PC-3 (cell line): ENCODE results near the gene DICER1. TPM values are rescaled to one million over a fixed set of nuclear protein-coding genes. Genes with fewer than 3 reads are reported as not detected.
A peak's percentile ranks its signal among the peaks of the same experiment; 100 is the strongest.

ENCODE experiments used
- ATAC-seq: fragments of 200-7000 bp; cut with Tn5 transposase; 2 replicates; pipeline ENCODE4 v1.9.1; 2020; ENCODE audit warnings: mild to moderate bottlenecking, moderate library complexity
- BruUV-seq: library from RNA; stranded (reverse); fragments of 400-500 nt; replicated peaks from 2 replicates; lab custom pipeline; 2021; lab: Mats Ljungman, UMichigan
- CTCF ChIA-PET: fragments of 300-600 bp; sonication (Branson Sonifier 250); formaldehyde crosslinking; loops from one replicate; lab custom pipeline; 2022; ENCODE audit warnings: antibody characterized with exemption; lab: Charles Lee
- POLR2A ChIA-PET: fragments of 300-600 bp; sonication (Branson Sonifier 250); formaldehyde crosslinking; loops from one replicate; lab custom pipeline; 2022; ENCODE audit warnings: antibody characterized with exemption; ENCODE audit not compliant: unreplicated experiment; lab: Charles Lee
- DNase-seq: peaks from one replicate; pipeline ENCODE4 v3.0.0-alpha.2; 2015
- H2AFZ ChIP-seq: fragments of 300-600 bp; sonication (generic); 2 replicates; pipeline ENCODE4 v1.6.0; 2016; ENCODE audit warnings: antibody characterized with exemption, low read length
- H3F3A ChIP-seq: fragments of 300-600 bp; sonication (generic); one replicate; pipeline ENCODE4 v1.6.0; 2017; ENCODE audit warnings: antibody characterized with exemption, low read length, control low read depth, mild to moderate bottlenecking; ENCODE audit not compliant: unreplicated experiment
- H3K27ac ChIP-seq: fragments of 300-600 bp; sonication (generic); 2 replicates; pipeline ENCODE4 v1.5.1; 2016; ENCODE audit warnings: mild to moderate bottlenecking, low read length
- H3K27me3 ChIP-seq: fragments of 300-600 bp; sonication (generic); 2 replicates; pipeline ENCODE4 v1.6.1; 2016; ENCODE audit warnings: low read length, mixed read lengths
- H3K36me3 ChIP-seq: fragments of 300-600 bp; sonication (generic); 2 replicates; pipeline ENCODE4 v1.6.1; 2016; ENCODE audit warnings: low read depth, mixed run types, low read length, mixed read lengths
- H3K4me1 ChIP-seq: fragments of 300-600 bp; sonication (generic); 2 replicates; pipeline ENCODE4 v1.5.1; 2016; ENCODE audit warnings: low read length; ENCODE audit not compliant: insufficient read depth
- H3K4me2 ChIP-seq: fragments of 300-600 bp; sonication (generic); 2 replicates; pipeline ENCODE4 v1.6.0; 2016; ENCODE audit warnings: low read length
- H3K4me3 ChIP-seq: fragments of 300-600 bp; sonication (generic); 2 replicates; pipeline ENCODE4 v1.5.1; 2016; ENCODE audit warnings: mild to moderate bottlenecking, low read length, mixed read lengths
- H3K79me2 ChIP-seq: fragments of 300-600 bp; sonication (generic); 2 replicates; pipeline ENCODE4 v1.6.1; 2017; ENCODE audit warnings: low read length, mixed read lengths
- H3K9ac ChIP-seq: fragments of 300-600 bp; sonication (generic); 2 replicates; pipeline ENCODE4 v1.6.0; 2016; ENCODE audit warnings: mild to moderate bottlenecking, low read length
- H3K9me2 ChIP-seq: fragments of 300-600 bp; sonication (generic); replicated peaks from 2 replicates; pipeline ENCODE4 v1.6.1; 2016; ENCODE audit warnings: mixed run types, low read length, mixed read lengths
- H3K9me3 ChIP-seq: fragments of 300-600 bp; sonication (generic); 2 replicates; pipeline ENCODE4 v1.6.1; 2016; ENCODE audit warnings: low read length, mixed read lengths
- H4K20me1 ChIP-seq: fragments of 300-600 bp; sonication (generic); 2 replicates; pipeline ENCODE4 v1.6.1; 2016; ENCODE audit warnings: low read length, mixed read lengths
- EZH2 ChIP-seq: fragments of 300-600 bp; sonication (generic); IDR thresholded peaks from one replicate; pipeline ENCODE4 v1.6.1; 2017; ENCODE audit warnings: antibody characterized with exemption, mild to moderate bottlenecking, low read length; ENCODE audit not compliant: unreplicated experiment
- EZH2phosphoT487 ChIP-seq: fragments of 300-600 bp; sonication (generic); IDR thresholded peaks from 2 replicates; pipeline ENCODE4 v1.6.1; 2018; ENCODE audit warnings: mild to moderate bottlenecking, antibody characterized with exemption, low read length, borderline replicate concordance
- intact Hi-C: fragments of 100-400 bp; cut with micrococcal nuclease; formaldehyde crosslinking; loops from 2 replicates; pipeline ENCODE4 v1.9.0; 2023
- total RNA-seq: library from RNA; depleted of rRNA; stranded (reverse); fragments of >200 nt; gene quantifications from 2 replicates; pipeline ENCODE4 v1.2.3, GENCODE V29; 2014
- TF ChIP-seq, protein P1 (sequence below): fragments of 300-600 bp; sonication (generic); conservative IDR thresholded peaks from 2 replicates; pipeline ENCODE4 v1.5.1; 2017; ENCODE audit warnings: antibody characterized with exemption, low read depth, mild to moderate bottlenecking, low read length

DICER1 gene
- total RNA-seq, 1 experiment from 2014 or later, result 29.9 TPM

DNA sequence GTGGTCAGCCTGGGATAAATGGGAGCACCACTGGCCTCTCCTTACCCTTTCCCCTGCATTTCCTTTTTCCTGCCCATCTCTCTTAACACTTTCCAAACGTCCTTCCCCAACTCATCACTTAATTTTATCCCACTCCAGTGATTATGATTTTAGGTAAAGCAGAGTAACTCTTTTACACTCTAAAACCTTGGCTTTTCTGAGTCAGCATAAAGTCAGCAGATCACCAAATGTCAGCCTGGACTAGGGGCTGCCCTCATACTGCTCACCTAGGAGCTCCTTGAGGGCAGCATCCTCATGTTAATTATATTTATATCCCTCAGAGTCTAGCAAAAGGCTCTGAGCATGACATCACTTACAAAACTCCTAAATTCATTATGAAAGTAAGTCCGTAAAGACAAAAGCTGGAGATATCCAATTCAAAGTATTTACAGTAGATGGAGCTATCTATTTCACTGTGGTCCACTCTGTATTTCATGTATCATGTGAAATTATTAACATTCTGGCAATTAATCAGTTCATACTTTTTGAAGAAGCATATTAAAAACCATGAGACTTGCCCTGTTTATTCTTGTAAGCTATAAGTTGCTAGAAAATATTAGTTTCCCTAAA lies 17.0 kb upstream of the DICER1 start:
- H3K27me3 ChIP-seq, result no peaks in the 10 kb centered on the region
- ChIA-PET POLR2A (no interaction called here), CTCF (no interaction called here)
- no peak overlapping the region for H3K4me2 ChIP-seq
- ATAC-seq, result no peak
- TF ChIP-seq, protein P1, sequence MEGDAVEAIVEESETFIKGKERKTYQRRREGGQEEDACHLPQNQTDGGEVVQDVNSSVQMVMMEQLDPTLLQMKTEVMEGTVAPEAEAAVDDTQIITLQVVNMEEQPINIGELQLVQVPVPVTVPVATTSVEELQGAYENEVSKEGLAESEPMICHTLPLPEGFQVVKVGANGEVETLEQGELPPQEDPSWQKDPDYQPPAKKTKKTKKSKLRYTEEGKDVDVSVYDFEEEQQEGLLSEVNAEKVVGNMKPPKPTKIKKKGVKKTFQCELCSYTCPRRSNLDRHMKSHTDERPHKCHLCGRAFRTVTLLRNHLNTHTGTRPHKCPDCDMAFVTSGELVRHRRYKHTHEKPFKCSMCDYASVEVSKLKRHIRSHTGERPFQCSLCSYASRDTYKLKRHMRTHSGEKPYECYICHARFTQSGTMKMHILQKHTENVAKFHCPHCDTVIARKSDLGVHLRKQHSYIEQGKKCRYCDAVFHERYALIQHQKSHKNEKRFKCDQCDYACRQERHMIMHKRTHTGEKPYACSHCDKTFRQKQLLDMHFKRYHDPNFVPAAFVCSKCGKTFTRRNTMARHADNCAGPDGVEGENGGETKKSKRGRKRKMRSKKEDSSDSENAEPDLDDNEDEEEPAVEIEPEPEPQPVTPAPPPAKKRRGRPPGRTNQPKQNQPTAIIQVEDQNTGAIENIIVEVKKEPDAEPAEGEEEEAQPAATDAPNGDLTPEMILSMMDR, result peak; percentile 48
- TF ChIP-seq EZH2phosphoT487, result no peak
- H3K4me3 ChIP-seq, result no peak overlapping the region
- H3K9me2 ChIP-seq, result no peaks in the 10 kb centered on the region
- H3K4me1 ChIP-seq, result no peaks in the 10 kb centered on the region
- no TSS peak for BruUV-seq
- H3K79me2 ChIP-seq, result no peaks in the 10 kb centered on the region
- no peak overlapping the region for H3K9ac ChIP-seq
- no peaks in the 10 kb centered on the region for H3F3A ChIP-seq
- no peaks in the 10 kb centered on the region for H3K9me3 ChIP-seq
- intact Hi-C loops, result no loop called here
- DNase-seq, result peak; percentile 7
- no peaks in the 10 kb centered on the region for H3K36me3 ChIP-seq
- H3K27ac ChIP-seq, result no peak overlapping the region
- no peak overlapping the region for H2AFZ ChIP-seq
- no peaks in the 10 kb centered on the region for H4K20me1 ChIP-seq

- ATAC-seq (no peak), DNase-seq (no peak)
- no peaks in the 10 kb centered on the region for H3F3A ChIP-seq
- H3K79me2 ChIP-seq, result no peaks in the 10 kb centered on the region
- ChIA-PET CTCF (no interaction called here), POLR2A (no interaction called here)
- H3K27me3 ChIP-seq, result no peaks in the 10 kb centered on the region
- no peak overlapping the region for H2AFZ ChIP-seq
- no peak overlapping the region for H3K9ac ChIP-seq
- no peak overlapping the region for H3K4me2 ChIP-seq
- no peaks in the 10 kb centered on the region for H3K4me1 ChIP-seq
- TF ChIP-seq, protein P1, result no peak
- no peak for TF ChIP-seq EZH2
- no peak for TF ChIP-seq EZH2phosphoT487
- BruUV-seq, result no TSS peak
- intact Hi-C loops, result no loop called here
- no peak overlapping the region for H3K27ac ChIP-seq
- H3K4me3 ChIP-seq, result no peak overlapping the region
- H3K36me3 ChIP-seq, result no peaks in the 10 kb centered on the region
- H3K9me2 ChIP-seq, result no peaks in the 10 kb centered on the region
- H4K20me1 ChIP-seq, result no peaks in the 10 kb centered on the region
- H3K9me3 ChIP-seq, result no peaks in the 10 kb centered on the region
Measured at GRCh38 chr14:95173518-95173917, 16.2 kb upstream of the DICER1 start.

- H3K4me3 ChIP-seq, result no peak overlapping the region
- no peaks in the 10 kb centered on the region for H3K9me3 ChIP-seq
- H3K27ac ChIP-seq, result no peak overlapping the region
- H2AFZ ChIP-seq, result no peak overlapping the region
- no TSS peak for BruUV-seq
- H4K20me1 ChIP-seq, result no peaks in the 10 kb centered on the region
- no peak overlapping the region for H3K9ac ChIP-seq
- DNase-seq (no peak), ATAC-seq (no peak)
- no peaks in the 10 kb centered on the region for H3K36me3 ChIP-seq
- ChIA-PET CTCF (no interaction called here), POLR2A (no interaction called here)
- no peaks in the 10 kb centered on the region for H3K4me1 ChIP-seq
- H3K27me3 ChIP-seq, result no peaks in the 10 kb centered on the region
- no peaks in the 10 kb centered on the region for H3K9me2 ChIP-seq
- TF ChIP-seq EZH2 (no peak), EZH2phosphoT487 (no peak)
- TF ChIP-seq, protein P1, result no peak
- H3F3A ChIP-seq, result no peaks in the 10 kb centered on the region
- intact Hi-C loops, result no loop called here
- H3K79me2 ChIP-seq, result no peaks in the 10 kb centered on the region
- H3K4me2 ChIP-seq, result no peak overlapping the region
Measured at GRCh38 chr14:95167177-95167576, 9.8 kb upstream of the DICER1 start.
